MV-4-11 (cell line): Measurements from ENCODE around the gene APBA2.

ENCODE experiments used
- DNase-seq: peaks from one replicate; lab custom pipeline; 2025; lab: John Stamatoyannopoulos, UW

Gene APBA2

GRCh38 chr15:28983432-28984311 lies 97.9 kb downstream of the APBA2 start:
- no peak for DNase-seq

- DNase-seq: no peak
Observed at GRCh38 chr15:28984421-28985315, 98.9 kb downstream of the APBA2 start.

DNA sequence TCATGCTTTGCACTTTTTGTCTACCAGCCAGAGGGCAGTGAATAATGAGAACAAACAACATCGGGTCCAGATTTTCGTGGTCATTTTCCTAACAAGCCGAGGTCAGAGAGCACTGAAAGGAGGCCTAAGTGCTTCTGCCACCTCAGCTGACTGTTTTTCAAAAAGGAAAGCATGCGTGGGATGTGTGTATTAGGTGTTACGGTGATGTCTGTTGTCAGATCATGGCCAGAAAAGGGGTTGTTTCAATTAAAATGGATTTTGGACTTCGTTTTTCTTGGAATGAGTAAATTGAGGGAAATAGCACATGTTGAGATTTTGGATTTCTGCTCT lies 99.5 kb downstream of the APBA2 start:
- no peak for DNase-seq

DNA sequence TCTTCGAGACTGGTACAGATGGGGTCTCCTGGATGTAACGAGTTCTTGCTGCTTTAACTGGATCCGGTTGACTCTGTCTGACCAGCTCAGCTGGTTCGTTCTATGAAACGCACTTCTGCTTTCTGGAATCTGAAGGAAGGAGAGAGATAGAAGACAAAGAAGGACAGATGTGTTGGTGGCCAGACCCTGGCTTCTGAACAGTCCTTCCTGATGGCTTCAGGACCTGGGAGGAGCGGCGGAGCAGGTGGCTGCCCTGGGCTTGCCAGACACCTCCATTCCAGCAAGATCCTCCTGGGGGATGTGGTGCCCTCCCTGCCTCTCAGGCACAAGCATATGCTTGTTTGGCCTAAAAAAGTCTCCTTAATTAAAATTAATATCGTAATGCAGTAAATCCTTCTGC lies 99.9 kb downstream of the APBA2 start:
- DNase-seq: peak; percentile 46

DNA sequence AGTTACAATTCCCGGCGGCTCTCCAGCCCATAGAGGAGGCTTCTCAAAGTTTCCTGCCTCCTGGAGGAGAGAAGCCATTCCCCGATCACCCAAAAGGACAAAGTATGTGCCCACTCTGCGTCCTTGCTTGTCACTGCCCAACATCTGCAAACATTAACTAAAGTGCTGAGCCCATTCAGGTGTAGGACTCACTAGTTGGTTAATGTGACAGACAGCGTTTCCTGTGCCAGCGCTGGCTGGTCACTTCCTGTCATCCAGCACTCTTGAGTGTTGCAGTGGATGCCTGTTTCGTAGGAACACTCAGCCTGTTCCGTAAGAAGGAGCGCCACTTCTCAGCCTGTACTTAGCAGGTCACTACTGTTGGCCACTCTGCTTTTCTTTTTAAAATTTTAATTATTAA lies 100.3 kb downstream of the APBA2 start:
- no peak for DNase-seq

GRCh38 chr15:28986726-28987125 lies 101.0 kb downstream of the APBA2 start:
- no peak for DNase-seq

DNA sequence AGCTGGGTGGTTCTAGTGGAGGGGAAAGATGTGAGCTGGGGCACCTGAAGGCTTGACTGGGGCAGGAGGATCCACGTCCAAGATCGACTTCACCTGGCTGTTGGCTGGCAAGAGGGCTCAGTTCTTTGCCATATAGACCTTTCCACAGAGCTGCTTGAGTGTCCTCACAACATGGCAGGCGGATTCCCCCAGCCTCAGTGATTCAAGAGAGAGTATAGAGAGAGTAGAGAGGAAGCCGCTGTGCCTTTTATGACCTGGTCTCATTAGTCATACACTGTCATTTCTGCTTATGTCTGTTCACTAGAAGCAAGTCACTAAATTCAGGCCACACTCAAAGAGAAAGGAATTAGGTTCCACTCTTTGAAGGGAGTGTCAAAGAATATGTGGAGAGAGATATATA lies 101.6 kb downstream of the APBA2 start:
- no peak for DNase-seq

DNA sequence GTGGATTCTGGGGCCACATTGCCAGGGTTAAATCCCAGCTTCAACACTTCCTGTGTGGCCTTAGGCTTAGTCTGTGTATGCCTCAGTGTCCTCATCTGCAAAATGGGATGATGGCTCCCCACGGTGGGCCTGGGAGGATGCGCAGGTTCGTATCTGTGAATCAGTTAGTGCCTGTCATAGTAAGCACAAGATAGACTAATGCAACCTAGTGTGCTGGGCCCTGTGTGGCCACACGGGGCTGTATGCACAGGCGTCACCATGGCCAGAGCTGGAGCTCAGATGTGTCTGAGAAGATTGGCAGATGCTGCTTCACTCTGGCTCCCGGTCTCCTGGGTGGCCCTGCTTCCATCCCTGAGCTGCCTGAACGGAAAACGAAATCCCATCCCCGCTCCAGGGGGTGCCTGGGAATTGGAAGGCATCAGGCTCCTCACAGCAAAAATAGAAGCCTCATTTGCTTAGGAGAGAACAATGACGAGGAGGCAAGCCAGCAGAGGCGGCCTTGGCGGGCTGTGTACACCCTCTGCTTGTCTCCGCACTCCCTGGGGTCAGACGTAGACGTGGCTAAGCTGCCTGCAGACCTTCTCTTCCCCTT lies 103.6 kb downstream of the APBA2 start:
- DNase-seq: peak; percentile 27

- no peak for DNase-seq
Observed at GRCh38 chr15:28989896-28990295, 104.1 kb downstream of the APBA2 start.

DNA sequence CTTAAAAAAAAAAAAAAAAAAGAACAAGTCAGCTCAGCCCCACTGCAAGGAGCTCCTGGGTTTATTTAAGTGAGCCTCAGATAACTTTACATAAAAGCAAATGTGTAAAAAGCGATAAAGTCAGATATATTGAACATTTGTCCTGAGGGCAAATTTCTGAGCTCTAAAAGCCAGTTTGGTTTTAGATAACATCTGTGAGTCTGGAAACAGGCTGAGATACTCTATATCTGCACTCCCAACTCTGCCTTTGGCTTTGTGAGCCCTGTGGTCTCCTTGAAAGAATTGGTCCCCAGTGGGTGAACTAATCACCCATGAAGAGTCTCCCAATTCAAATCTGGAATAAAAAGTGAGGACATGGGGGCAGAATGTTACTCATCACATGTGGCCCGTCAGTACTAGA lies 104.6 kb downstream of the APBA2 start:
- no peak for DNase-seq

DNA sequence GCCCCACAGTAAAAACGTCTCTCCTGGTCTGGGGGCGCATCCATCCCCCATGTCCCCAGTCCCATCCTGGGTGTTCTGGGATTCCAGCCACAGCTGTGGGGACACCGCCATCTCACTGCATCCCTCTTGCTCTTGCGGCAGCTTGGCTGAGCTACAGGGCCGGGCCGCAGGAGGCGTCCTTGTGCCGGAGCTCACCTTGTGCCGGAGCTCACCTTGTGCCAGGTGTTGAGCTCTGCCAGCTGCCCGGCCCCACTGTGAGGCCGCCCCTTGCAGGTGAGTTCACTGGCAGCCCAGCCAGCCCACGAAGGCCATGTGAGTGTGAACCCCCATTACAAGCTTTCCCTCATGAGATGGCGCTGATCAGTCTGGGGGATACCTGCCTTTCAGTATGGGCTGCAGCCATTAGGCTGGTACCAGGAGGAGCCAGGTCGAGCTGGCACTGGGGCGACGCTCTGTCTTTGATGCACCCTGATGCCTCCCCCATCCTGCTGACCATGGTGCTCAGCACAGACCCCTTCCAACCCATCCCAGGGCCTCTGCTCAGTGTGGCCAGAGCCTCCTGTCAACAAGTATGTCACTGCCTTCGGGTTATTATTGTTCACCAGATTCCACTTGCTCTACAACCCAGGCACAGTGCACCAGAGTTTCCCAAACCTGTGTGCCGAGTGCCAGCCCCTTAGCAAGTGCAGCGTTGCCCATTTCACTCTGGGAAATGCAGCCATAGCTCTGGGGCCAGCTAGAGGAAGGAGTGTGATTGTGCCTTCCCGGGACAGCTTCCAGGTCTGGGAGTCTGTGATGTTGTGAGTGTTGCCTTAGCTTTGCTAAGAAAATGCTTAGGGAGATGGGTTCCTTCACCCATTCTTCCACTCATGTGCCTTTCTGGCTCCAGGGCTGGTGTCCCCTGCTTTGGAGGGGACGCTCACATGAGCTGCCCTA lies 105.7 kb downstream of the APBA2 start:
- no peak for DNase-seq

DNA sequence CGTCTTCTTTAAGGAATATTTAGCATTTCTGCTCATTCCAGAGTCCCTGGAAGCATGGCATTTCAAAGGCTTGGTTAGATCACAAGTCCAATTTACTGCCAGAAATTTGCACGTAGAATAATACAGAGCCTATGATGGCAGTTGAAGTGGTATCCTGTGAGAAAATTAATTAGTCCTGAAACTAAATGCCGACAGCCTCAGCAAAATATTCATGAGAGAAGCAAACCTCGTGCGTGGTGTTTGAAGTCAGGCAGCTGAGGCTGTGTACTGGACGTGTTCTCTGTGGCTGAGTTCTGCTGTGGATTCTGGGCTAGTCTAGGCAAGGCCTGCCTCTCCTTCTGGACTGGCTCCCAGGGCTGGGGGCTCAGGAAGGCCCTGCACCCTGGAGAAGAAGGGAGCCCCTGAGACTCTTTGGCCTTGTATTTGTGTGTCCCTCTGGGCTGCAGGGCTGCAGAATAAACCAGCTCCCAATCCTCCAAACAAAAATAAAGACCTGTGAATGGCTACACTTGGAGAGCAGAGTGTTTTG lies 106.6 kb downstream of the APBA2 start:
- DNase-seq: no peak

DNA sequence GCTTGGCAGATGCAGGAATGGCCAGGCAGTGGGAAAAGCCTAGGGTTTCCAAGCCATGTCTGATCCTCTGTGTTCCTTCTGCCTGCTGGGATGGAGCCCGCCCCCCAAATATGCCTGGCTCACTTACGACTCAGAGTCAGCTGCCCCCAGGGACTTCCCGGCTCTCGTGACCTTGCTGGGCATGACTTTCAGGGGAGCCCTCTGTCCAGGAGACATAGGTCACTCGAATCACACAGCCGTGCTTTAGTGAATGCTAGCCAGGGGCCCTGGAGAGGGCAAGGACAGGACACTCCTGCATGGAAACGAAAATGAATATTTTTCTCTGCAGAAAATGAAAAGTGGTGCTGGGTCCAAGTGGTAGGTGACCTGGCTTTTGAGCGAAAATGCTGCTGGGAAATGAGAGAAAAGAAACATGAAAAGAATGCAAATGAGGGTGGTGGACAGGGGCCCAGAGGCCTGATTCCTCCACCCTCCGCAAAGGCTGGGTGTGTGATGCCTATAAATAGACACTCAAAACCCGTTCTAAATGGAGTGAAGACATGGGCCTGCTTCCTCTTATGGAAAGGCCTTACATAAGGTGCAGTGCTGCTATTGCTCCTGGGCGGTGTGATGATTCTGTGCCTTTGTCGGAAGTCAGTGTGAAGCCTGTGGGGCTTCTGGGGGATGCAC lies 107.4 kb downstream of the APBA2 start:
- peak; percentile 87 for DNase-seq

- no peak for DNase-seq
Observed at GRCh38 chr15:28993720-28994053, 107.9 kb downstream of the APBA2 start.

GRCh38 chr15:28994142-28994830 lies 108.5 kb downstream of the APBA2 start:
- peak; percentile 86 for DNase-seq

DNA sequence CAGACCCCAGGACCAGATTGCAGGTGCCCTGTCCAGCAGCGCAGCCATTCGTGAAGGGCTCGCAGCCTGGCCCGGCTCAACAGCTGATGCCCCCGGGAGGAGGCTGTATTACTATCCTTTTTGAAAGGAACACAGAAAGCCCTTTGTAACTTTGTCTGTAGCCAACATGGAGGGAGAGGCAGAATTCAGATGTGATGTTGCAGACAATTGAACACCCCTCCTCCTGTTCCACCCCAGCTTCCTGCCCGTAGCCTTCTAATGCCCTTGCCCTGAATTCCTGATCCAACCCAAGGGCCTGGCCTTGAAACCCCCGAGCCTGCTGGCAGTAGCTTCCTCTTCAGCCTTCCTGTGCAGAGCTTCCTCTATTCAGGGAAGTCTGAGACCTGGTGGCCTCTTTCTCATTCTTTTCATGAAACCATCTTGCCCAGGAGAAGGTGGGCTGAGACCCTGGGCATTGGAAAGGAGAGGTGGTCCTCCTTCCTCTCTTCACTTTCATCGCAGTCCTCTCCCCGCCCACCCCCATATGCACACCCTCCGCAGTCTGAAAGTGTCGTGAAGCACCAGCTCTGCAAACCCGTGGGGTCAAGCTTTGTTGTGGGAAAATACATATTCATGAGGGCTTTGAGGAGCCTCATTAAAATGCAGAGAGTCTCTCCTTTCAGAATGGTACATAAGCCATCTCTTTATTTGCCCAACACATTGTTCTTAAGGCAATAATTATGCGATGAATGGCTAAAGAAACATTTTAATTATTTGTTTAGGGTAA lies 109.2 kb downstream of the APBA2 start:
- DNase-seq: peak; percentile 76

DNA sequence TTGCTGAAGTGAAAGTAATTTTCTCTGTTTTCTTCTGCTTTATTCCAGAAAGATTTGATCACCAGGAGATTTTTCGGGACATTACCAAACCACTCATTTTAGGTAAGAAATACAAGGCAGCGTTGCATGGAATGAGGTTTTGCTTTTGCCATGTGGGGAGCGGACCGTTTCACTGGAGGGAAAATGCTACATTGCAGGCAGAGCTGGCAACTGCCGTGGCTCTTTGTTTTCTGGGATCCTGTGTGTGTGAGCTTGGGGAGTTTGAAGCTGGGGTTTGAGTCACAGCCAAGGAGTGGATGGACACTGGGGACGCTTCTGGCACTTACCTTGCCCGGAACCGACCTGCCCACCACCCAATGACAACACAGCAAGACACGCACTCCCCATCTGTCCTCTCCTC lies 109.9 kb downstream of the APBA2 start:
- no peak for DNase-seq

GRCh38 chr15:28996289-28996688 lies 110.5 kb downstream of the APBA2 start:
- no peak for DNase-seq

DNA sequence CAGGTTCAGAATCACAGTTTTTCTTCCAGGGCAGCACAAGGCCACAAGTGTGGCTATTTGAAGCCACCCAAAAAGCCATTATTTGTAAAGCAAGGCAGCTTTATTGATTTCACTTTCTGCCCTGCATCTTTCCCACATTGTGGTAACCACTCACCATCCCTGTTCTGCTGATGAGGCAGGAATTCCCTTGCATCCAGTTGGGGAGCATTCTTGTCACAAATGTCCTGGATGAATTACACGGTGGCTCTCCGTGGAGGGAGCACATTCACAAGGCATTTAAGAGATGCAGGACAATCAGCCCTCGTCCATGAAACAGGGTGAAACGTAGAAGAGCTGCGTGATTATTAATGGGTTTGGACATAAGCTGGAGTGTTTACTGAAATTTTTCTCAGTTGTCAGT lies 111.2 kb downstream of the APBA2 start:
- DNase-seq: no peak

- DNase-seq: no peak
Observed at GRCh38 chr15:28997791-28998190, 112.0 kb downstream of the APBA2 start.
